Esophagus muscularis mucosa (tissue), 3 donors: Measurements from ENCODE around the gene SLC35F5.

Source experiments
- EP300 ChIP-seq: sonication (generic); formaldehyde crosslinking; IDR thresholded peaks from one replicate; pipeline ENCODE4 v1.6.1; 2017; ENCODE audit warnings: antibody characterized with exemption
- TF ChIP-seq, protein P1 (sequence below), 3 experiments: fragments of 200-600 bp in 2 of 3; fragments of 450-650 bp in 1 of 3; sonication (generic) in 2 of 3; IDR thresholded peaks; one replicate each; pipeline ENCODE4 v1.5.1; 2017 to 2019; ENCODE audit warnings: antibody characterized with exemption in 3 of 3, mild to moderate bottlenecking in 2 of 3, moderate library complexity in 1 of 3

DNA sequence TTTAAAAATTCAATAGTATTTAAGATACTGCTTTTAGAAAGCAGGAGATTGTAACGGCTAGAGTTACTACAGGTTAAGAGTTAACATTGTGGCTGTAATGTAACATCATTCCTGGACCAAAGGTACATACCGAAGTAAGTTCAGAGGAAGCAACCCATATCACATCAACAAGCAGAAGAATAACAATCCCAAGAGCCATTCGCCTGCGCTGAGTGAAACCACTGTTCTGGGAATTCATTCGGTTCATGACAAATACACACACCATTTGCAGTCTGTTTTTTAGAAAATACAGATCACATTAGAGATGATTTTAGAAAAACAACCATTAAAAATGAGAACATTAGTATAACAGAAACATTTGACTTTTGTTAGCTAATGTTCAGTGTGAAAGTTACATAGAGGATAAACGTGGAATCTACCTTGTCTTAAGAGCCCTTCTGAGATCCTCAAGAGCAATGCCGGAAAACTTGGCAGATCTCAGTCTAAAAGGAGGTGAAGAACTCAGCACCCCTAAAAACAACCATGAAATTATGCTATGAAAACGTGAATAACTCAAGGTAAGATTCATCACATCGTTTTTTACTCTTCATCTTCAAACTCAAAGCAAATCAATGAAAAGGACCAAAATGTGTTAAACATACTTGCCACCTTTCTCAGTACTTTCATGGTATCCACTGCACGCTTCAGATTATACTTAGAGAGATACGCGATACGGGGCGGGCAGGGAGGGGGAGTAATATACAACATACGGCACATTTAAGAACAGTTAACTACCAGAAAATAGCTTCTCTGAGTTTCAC, 1.2 kb downstream of the SLC35F5 start:
- TF ChIP-seq EP300: no peak
- TF ChIP-seq, protein P1, sequence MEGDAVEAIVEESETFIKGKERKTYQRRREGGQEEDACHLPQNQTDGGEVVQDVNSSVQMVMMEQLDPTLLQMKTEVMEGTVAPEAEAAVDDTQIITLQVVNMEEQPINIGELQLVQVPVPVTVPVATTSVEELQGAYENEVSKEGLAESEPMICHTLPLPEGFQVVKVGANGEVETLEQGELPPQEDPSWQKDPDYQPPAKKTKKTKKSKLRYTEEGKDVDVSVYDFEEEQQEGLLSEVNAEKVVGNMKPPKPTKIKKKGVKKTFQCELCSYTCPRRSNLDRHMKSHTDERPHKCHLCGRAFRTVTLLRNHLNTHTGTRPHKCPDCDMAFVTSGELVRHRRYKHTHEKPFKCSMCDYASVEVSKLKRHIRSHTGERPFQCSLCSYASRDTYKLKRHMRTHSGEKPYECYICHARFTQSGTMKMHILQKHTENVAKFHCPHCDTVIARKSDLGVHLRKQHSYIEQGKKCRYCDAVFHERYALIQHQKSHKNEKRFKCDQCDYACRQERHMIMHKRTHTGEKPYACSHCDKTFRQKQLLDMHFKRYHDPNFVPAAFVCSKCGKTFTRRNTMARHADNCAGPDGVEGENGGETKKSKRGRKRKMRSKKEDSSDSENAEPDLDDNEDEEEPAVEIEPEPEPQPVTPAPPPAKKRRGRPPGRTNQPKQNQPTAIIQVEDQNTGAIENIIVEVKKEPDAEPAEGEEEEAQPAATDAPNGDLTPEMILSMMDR (IDR thresholded peaks at IDR 0.05): no peak
